ENCODE measurements around the gene OR4D5.

OR4D5 gene

DNA sequence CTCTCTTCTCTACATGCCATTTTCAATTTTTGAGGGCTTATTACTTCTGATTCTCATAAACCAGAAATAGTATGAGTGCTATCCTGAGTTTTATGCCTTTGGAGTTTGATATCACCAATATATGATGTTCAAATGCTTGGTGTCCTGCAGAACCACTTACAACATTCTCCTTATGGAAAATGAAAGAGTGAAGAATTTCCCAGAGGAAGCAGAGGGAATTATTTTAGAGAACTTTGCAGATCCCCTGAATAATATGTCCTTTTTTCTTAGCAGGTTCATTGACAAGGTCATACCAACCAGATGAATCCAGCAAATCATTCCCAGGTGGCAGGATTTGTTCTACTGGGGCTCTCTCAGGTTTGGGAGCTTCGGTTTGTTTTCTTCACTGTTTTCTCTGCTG is at the start of gene OR4D5:
Gene OR4D5, plus strand, starts transcription at position 301 of the 400 bp plus-strand sequence. Its CDS starts 0 bp downstream, at position 301.
- no peak for DNase-seq

DNA sequence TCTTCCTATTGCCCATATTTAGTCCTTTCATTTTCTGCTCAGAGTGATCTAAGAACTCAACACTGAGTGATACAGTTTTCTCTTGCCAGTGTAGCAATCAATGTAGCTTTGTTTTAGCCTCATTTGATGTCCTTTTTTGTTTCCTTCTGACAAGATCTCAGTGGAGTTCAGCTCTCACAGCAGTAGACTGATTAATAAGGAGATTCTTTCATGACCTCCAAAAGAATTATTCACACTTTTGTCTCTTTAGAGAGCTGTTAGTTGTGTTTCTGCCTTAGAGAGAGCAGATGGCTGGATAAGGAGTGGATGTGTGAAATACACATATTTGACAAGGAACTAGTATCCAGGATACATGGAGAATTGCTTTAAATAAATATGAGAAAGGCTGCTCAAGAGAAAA is 47.4 kb upstream of the OR4D5 start:
- DNase-seq = no peak

DNA sequence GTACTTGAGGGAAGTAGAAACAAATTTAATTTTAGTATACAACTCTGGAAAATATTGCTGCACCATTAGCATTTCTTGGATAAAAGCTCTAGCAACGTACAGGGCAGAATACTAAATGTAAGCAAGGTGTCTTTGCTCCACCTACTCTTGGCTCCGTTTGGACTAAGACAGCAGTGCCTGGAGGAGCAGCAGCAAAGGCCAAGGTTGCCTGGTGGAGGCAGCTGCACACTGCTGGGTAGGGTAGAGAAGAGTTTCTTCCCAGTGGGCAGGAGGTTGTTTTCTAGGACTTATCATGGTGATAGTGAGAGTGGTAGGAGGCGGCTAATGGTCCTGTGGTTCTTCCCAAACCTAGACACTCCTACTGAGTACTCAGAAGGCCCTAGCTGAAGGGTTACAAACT is 39.6 kb upstream of the OR4D5 start:
- DNase-seq = no peak

DNA sequence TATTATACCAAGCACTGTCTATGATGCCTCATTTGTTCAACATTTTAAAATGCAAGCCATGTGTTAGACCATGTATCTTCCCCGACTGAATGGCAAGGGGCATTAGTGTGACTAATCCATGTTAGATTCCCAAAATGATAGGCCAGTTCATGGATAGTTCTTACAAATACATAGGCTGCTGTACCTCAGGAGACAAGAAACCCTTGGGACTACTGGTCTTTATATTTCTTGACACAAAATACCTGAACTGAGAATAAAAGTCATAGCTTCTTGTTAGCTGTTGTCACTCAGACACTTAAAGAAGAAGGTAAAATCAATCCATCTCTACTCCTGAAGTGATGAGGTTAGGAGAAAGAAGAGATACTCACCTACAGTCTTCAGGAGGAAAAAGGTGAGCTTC is 37.5 kb upstream of the OR4D5 start, which contains the start of gene OR8D4:
Gene OR8D4, plus strand, starts transcription at position 301 of the 400 bp plus-strand sequence. CDS start 4,265 bp downstream, outside the sequence.
- DNase-seq = no peak

DNA sequence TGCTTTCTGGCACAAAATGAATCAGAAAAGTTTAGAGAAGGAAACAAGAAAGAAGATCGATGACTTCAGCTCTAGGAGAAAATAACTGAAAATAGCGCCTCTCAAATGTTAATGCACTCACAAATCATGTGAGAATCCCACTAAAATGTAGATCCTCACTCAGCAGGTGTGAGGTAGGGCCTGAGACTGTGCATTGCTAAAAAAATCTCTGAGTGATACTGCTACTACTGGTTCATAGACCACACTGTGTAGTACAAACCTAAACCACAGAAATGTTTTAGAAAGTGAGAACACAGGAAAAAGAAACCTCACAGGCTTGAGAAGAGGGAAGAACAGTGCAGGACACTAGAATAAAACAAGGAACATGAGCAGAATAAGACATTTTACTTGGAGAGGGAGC is 35.5 kb upstream of the OR4D5 start:
- no peak for DNase-seq

DNA sequence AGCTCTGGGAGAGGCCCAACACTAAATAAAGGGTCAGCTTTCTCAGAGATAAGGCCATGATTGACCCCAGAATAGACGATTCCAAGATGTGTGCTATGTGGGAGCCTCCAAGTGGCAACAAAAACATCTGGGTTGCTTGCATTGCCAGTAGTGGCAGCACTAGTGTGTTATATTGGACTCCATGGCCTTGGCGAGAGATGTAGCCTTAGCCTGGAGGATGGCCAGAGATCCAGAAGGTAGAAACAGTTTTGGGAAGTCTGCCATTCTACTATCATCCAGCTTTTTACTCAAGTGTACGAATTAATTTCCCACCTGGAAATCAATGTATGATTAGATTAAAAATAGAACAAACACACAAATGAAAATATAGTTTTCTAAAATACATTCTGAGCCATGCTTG is 34.5 kb upstream of the OR4D5 start:
- no peak for DNase-seq

DNA sequence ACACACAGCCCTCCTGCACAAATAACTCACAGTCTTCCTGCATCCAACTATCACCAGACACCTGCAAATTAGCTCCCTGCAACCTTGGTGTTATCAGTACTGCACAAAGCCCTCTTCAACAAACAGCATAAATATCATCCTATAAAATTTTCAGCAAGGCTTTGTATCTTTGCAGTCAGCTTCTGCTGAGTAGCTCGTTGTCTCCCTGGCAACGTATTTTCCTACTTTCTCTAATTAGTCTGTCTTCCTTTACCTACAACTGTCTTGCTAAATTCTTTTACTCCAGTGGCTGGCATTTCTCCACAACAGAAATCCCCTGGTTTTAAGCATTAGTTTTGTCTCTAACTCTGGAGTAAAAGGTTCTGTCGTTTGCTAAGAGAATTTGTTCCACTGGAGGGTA is 33.6 kb upstream of the OR4D5 start:
- no peak for DNase-seq

DNA sequence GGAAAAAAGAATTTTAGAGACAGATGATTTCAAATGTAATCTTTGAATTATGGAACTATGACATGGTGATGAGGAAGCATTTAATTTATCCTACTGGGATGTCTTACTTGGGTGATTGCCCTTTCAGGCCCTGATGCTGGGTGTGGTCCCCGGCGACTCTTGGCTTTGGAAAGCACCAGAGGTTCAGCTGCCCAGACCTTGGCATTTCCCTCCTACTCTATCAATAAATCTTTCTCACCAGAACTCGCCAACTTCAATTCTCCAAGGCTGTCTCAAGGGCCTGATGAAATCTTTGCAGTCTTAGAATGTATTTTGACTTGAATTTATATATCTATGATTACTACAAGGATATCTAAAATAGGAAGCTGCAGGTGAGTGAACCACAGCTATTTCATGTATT is 18.5 kb upstream of the OR4D5 start:
- DNase-seq = no peak

DNA sequence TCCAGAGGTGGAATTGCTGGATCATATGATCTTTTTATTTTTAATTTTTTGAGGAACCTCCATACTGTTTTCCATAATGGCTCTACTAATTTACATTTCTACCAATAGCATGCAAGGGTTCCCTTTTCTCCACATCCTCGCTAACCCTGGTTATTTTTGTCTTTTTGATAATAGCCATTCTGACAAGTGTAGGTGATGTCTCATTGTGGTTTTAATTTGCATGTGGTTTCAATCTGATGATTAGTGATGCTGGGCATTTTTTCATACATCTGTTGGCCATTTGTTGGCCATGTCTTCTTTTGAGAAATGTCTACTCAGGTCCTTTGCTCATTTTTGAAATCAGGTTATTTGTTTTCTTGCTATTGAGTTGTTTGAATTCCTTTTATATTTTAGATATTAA is 15.4 kb upstream of the OR4D5 start:
- DNase-seq = no peak

DNA sequence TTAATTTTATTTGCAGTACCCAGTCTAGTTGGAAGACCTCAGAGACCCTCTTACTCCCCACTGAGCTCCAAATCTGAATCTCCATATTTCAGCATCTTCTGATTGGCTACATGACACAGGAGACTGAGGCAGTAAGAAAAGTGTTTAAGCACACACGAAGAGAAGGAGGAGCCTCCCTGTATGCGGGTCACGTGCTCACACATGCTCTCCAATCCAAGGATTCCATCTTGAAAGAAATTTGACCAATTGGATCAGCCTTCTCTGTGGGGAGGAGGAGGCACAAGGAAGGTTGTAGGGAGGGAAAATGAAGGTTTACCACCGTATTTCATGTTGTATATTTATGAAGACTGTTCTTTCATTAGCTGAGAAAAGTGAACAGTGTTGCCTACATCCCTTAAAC is 3.0 kb downstream of the OR4D5 start:
- DNase-seq = no peak

DNA sequence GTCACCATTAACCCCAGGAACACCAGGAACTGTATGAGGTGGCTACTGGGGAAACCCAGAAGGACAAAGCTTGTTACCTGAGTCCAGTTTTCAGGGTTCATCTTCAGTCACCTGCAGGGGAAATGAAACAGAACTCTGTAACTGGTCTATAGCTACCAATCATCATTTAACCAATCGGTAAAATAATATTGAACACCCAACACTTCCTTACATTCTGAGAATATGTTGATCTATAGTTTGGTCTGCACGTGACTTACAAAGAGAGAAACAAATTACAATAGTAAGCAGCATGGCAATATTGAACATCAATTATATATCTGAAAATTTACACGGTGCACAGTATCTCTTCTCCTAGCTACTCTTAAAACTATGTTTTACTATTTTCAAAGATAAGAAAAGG is 4.3 kb downstream of the OR4D5 start, which contains the start of gene OR6T1:
Gene OR6T1, minus strand, starts transcription at position 101 of the 400 bp plus-strand sequence. Its CDS starts 0 bp downstream, at position 101.
- no peak for DNase-seq

DNA sequence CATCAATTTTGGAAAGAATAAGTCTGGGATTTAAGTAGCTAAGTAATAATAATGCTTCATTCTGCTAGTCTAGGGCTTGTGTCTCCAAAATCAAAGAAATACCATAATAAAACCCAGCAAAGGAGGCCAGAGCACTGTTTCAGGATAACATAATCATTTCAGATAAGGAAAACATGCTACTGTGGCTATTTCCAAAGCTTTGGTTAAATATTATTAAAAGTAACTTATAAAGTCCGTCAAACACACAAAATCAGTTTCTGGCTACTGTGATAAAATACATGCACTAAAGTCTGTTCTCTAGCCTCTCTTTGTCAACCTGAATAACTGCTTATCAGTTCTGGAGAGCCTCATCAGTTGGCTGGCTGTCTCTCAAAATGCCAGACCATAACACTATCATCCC is 5.7 kb downstream of the OR4D5 start:
- DNase-seq = no peak

DNA sequence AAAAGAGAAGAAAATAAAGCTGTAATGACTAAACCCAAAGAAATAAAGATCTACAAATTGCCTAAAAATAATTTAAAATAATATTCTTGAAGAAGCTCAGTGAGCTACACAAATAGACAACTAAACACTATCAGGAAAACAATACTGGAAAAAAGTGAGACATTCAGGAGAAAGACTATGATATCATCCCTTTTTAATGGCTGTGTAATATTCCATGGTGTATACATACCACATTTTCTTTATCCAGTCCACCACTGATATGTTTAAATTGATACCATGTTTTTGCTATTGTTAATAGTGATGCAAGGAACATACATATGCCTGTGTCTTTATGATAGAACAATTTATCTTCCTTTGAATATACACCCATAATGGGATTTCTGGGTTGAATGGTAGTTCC is 17.3 kb downstream of the OR4D5 start:
- DNase-seq = no peak

DNA sequence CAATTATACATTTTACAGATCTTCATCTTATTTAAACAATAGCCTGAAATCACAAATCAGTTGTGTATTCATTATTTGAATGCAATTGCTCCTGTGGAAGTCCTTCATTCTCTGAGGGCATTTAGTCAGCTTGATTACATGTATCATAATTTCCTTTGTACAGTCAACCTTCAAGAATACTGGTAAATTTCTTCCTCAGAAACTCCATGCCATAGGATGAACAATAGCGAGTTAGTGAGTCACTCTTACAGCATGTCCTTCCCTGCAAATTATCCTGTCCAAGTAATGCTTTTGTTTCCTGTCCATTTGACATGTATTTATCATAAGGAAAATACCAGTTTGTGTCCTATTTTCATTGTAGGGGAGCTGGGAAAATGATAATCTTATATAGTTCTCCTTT is 34.4 kb downstream of the OR4D5 start:
- DNase-seq = no peak

DNA sequence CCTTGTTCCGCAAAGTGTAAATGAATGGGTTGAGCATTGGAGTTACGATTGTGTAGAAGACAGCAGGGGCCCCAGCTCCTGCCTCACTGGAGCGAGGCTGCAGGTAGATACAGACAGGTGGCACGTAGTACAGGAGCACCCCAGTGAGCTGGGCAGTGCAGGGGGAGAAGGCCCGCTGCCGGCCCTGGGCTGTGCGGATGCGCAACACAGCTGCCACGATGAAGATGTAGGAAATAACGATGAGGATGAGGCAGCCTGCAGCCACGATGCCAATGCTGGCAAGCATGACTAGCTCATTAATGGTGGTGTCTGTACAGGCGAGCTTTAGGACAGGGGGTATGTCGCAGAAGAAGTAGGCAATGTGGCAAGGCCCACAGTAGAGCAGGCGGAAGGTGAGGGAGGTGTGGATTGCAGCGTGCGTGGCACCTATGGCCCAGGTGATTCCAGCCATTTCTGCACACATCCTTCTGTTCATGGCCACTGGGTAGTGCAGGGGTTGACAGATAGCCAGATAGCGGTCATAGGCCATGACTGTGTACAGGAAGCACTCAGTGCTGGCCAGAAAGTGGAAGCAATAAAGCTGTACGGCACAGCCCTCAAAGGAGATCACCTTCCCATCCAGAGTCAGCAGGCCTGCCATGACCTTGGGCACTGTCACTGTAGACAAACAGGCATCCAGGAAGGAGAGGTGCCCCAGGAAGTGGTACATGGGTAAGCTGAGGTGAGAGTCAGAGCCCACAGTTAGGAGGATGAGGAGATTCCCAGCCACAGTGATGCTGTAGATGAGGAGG is 37.5 kb downstream of the OR4D5 start:
- DNase-seq = no peak

DNA sequence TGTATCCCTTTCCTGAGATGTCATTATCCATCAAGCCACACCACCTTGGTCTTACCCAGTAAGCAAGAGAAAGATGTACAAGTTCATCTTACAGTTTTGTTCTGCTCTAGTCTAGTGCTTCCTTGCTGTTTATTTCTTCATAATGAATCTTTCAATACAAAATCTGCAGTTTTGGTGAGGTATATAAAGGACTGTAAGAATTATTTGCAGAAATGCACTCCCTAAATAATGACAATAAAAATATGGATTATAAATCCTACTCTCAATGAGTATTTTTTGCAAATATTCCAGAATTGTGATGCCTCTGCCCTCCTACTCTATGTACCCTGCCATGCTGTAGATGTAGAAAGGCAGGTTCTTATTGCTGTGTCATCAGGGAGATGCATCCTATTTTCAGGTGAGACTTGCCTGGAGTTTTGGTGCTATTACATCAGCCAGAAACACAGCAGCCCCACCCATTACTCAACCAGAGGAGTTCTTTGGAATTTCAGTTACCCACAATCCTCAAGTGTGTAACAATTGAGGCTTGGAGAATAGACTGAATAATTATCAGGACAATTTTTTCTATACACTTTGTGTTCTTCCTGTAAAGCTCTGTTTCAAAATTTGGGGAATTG is 38.4 kb downstream of the OR4D5 start, which contains the start of gene OR10S1:
Gene OR10S1, minus strand, starts transcription at position 51 of the 617 bp plus-strand sequence. CDS start 117 bp downstream, outside the sequence.
- no peak for DNase-seq

DNA sequence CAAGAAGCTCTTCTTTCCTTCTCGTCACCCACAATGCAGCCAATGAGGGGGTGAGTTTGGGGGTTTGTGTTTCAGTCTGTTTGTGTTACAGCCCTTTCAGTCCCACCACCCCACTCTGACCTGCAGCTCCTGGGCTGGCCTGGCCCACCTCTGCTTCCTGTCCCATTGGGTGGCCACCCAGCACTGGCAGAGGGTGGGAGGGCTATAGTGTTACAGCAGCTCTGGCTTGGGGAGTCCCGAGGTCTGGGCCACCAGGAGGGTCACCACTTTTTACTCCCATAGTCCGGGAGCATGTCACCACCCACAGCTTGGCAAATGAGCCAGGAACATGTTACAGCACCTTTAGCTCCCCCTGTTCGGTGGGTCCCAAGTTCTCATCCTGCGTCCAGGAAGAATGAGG is 39.9 kb downstream of the OR4D5 start:
- no peak for DNase-seq

Measured in NCI-H2081 treated with DMSO at 0.1 percent for 48 hours (cell line).